GM23248 (cell line): ENCODE measurements around the gene LINC00237.

ENCODE experiments used
- EZH2 ChIP-seq: fragments of 200-600 bp; sonication (generic); IDR thresholded peaks from 2 replicates; pipeline ENCODE4 v1.6.1; 2018; ENCODE audit warnings: antibody characterized with exemption, mild to moderate bottlenecking; ENCODE audit not compliant: insufficient read depth, poor library complexity, severe bottlenecking
- EZH2phosphoT487 ChIP-seq: fragments of 200-600 bp; sonication (generic); IDR thresholded peaks from 2 replicates; pipeline ENCODE4 v1.6.1; 2018; ENCODE audit warnings: antibody characterized with exemption, moderate library complexity, mild to moderate bottlenecking, low read depth; ENCODE audit not compliant: insufficient read depth

GRCh38 chr20:21137078-21137477 lies 30.9 kb upstream of the LINC00237 start:
- TF ChIP-seq EZH2phosphoT487 (no peak), EZH2 (no peak)
